Measurements from ENCODE around the gene S100A10.

DNA sequence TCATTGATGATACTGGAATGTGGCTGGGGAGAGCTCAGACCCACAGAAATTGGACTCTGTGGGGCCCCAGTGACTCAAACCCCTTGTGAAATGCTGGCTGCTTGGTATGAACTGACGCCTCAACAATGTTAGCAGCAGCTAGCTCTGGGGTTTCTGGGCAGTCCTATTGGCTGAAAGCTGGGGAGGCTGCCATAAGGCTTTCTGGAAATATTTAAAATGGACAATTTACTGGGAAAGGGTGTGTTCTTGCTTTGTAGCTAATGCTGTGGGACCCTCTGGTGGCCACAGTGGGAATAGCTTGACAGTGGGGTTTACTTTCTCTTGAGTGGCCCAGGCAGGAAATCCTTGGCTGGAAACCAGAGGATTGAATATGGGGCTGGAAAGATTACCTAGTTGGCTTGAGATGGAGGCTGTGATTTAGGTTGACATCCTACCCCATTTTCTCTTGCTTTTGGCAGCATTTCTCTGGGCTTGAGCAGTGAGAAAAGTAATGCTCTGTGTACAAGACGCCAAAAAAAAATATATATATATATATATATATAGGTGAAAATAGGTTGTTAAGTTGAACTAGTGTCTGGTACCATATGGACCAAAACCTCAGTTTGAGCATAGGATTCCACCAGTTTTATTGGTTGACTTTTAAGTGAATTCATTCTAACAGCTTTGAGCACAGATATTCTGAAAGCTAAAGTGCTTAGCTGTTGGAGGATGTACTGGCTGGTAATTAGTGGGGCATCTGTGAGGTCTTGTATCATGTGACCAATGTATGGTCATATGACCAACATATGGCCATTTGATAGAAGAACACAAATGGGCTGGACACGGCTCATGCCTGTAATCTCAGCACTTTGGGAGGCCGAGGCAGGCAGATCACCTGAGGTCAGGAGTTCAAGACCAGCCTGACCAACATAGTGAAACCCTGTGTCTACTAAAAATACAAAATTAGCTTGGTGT is 8.2 kb upstream of the S100A10 start:
- TF ChIP-seq POLR2AphosphoS5 (IDR thresholded peaks at IDR 0.05) = peak; percentile 24
- TF ChIP-seq CTCF (IDR thresholded peaks at IDR 0.05) = peak; percentile 91 to 96 (median 93)
- TF ChIP-seq POLR2A (IDR thresholded peaks at IDR 0.05; ENCODE audit: low read depth) = no peak
- no peak for TF ChIP-seq EP300 (IDR thresholded peaks at IDR 0.05)
